ENCODE data around the gene RBKS.

- TF ChIP-seq CTCF (IDR thresholded peaks at IDR 0.05) = no peak
- TF ChIP-seq POLR2A (IDR thresholded peaks at IDR 0.05) = no peak
These were observed 94.3 kb downstream of the RBKS start for GRCh38 chr2:27795868-27796277.
